Activated naive CD4-positive, alpha-beta T cell treated with anti-CD3 and anti-CD28 coated beads for 36 hours (primary cell): ENCODE measurements around the gene EPS15. TPM values are rescaled to one million over a fixed set of nuclear protein-coding genes. Genes with fewer than 3 reads are reported as not detected.
A peak's percentile ranks its signal among the peaks of the same experiment; 100 is the strongest.
"Not testable (repeated sequence)": the region's sequence is repeated elsewhere in the genome, so short reads cannot be mapped to it uniquely, and the experiment has no call there.

Source experiments
- CTCF ChIA-PET: fragments of 350-600 bp; sonication (Branson Sonifier 250); formaldehyde crosslinking; loops from one replicate; lab custom pipeline; 2021; ENCODE audit warnings: antibody characterized with exemption; lab: Charles Lee
- DNase-seq: peaks from one replicate; pipeline ENCODE4 v3.0.0-alpha.2; 2020
- H3K27ac Mint-ChIP-seq: one replicate; pipeline ENCODE4 v1.8.0; 2021; ENCODE audit warnings: mild to moderate bottlenecking, mixed read lengths
- H3K27me3 Mint-ChIP-seq: one replicate; pipeline ENCODE4 v1.8.0; 2021; ENCODE audit warnings: low read depth, mixed read lengths
- H3K36me3 Mint-ChIP-seq: one replicate; pipeline ENCODE4 v1.8.0; 2021; ENCODE audit warnings: low read depth, mixed read lengths
- H3K4me1 Mint-ChIP-seq: one replicate; pipeline ENCODE4 v1.8.0; 2021; ENCODE audit warnings: low read depth, mixed read lengths
- H3K4me3 Mint-ChIP-seq: one replicate; pipeline ENCODE4 v1.8.0; 2021; ENCODE audit warnings: mild to moderate bottlenecking, moderate library complexity, mixed read lengths
- H3K9me3 Mint-ChIP-seq: one replicate; pipeline ENCODE4 v1.8.0; 2021; ENCODE audit warnings: mixed read lengths
- intact Hi-C: fragments of 100-400 bp; cut with micrococcal nuclease; formaldehyde crosslinking; loops from one replicate; pipeline ENCODE4 v1.15.1; 2023
- total RNA-seq, 2 experiments: library from RNA; stranded (reverse); gene quantifications; one replicate each; pipeline ENCODE4 v1.2.3, GENCODE V29; 2021

The EPS15 gene
- total RNA-seq, 2 experiments from 2014 or later: 56.0 to 57.0 TPM

DNA sequence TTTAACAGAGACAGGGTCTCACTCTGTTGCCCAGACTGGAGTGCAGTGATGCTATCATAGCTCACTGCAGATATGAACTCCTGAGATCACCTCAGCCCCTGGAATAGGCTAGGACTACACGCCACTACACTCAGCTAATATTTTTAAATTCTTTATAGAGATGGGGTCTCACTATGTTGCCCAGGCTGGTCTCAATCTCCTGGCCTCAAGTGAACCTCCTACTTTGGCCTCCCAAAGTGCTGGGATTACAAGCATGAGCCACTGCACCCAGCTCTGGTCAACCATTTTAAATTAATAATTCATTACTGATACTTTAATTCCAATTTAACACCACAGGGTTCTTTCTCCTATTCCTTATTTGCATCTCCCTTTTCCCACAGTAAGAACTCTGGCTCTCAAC lies 18.5 kb upstream of the EPS15 start:
- H3K9me3 Mint-ChIP-seq: no peaks in the 10 kb centered on the region
- H3K27me3 Mint-ChIP-seq: no peaks in the 10 kb centered on the region
- no peak for DNase-seq
- CTCF ChIA-PET: interaction anchor here (1.2 kb wide), 1 partner anchor 16 kb away, joined by 3 read pairs; no protein-coding TSS in a partner anchor
- intact Hi-C loops: loop anchor here (5.0 kb wide), 1 partner anchor 220 kb away; no protein-coding TSS in a partner anchor
- H3K4me1 Mint-ChIP-seq: peaks cover 19% of the 10 kb centered on the region
- no peak overlapping the region for H3K4me3 Mint-ChIP-seq
- H3K27ac Mint-ChIP-seq: no peak overlapping the region
- H3K36me3 Mint-ChIP-seq: no peaks in the 10 kb centered on the region

- Mint-ChIP-seq H3K36me3 (no peaks in the 10 kb centered on the region), H3K4me3 (no peak overlapping the region), H3K27me3 (no peaks in the 10 kb centered on the region), H3K27ac (no peak overlapping the region), H3K9me3 (no peaks in the 10 kb centered on the region), H3K4me1 (peaks cover 5% of the 10 kb centered on the region)
- peak; percentile 61 for DNase-seq
- CTCF ChIA-PET: interaction anchor here (0.6 to 1.3 kb wide), 9 partner anchors 11 to 240 kb away, joined by 3 to 6 read pairs (median 3); no protein-coding TSS in a partner anchor
- intact Hi-C loops: loop anchor here (5.0 kb wide), 1 partner anchor 218 kb away; no protein-coding TSS in a partner anchor
Observed at GRCh38 chr1:51535006-51535592, 16.0 kb upstream of the EPS15 start.

GRCh38 chr1:51534447-51534846 lies 15.4 kb upstream of the EPS15 start:
- CTCF ChIA-PET: interaction anchor here (0.6 to 1.3 kb wide), 3 partner anchors 11 to 34 kb away, joined by 3 to 6 read pairs (median 3); no protein-coding TSS in a partner anchor
- DNase-seq: peak; percentile 11
- intact Hi-C loops: no loop called here
- Mint-ChIP-seq H3K27ac (no peak overlapping the region), H3K4me3 (no peak overlapping the region), H3K4me1 (peaks cover 5% of the 10 kb centered on the region), H3K36me3 (no peaks in the 10 kb centered on the region), H3K27me3 (no peaks in the 10 kb centered on the region), H3K9me3 (no peaks in the 10 kb centered on the region)

DNA sequence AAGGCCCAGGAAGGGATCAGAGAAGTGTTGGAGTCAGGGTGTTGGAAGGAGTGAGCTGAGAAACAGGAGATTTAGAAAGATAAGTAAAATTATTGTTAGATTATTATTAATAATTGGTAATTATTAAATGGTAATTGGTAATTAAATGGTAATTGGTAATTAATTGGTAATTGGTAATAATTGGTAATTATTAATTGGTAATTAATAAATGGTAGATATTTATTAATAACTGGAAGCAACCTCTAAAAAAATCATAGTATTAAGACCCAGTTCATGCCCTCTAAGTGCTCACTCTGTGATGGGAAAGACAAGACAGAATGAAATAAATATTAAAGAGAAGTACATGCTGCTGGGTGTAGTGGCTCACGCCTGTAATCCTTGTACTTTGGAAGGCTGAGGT lies 13.8 kb upstream of the EPS15 start:
- CTCF ChIA-PET: no interaction called here

DNA sequence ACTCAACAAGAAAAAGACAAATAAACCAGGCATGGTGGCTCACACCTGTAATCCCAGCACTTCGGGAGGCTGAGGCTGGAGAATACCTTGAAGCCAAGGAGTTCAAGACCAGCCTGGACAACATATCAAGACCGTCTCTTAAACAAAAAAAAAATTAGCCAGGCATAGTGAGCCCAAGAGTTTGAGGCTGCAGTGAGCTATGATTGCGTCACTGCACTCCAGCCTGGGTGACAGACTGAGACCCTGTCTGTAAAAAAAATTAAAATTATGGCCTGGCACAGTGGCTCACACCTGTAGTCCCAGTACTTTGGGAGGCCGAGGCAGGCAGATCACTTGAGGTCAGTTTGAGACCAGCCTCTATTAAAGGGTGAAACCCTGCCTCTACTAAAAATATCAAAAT lies 11.4 kb upstream of the EPS15 start:
- H3K4me1 Mint-ChIP-seq, intact Hi-C loops, CTCF ChIA-PET, H3K4me3 Mint-ChIP-seq, H3K9me3 Mint-ChIP-seq, DNase-seq, H3K27ac Mint-ChIP-seq, H3K36me3 Mint-ChIP-seq, H3K27me3 Mint-ChIP-seq: not testable (repeated sequence)

More for the DNA sequence above, 13.8 kb upstream of the EPS15 start:
- Mint-ChIP-seq H3K4me3 (no peak overlapping the region), H3K9me3 (no peaks in the 10 kb centered on the region), H3K27me3 (no peaks in the 10 kb centered on the region), H3K27ac (no peak overlapping the region), H3K4me1 (peaks cover 5% of the 10 kb centered on the region), H3K36me3 (no peaks in the 10 kb centered on the region)
- intact Hi-C loops: no loop called here
- no peak for DNase-seq

DNA sequence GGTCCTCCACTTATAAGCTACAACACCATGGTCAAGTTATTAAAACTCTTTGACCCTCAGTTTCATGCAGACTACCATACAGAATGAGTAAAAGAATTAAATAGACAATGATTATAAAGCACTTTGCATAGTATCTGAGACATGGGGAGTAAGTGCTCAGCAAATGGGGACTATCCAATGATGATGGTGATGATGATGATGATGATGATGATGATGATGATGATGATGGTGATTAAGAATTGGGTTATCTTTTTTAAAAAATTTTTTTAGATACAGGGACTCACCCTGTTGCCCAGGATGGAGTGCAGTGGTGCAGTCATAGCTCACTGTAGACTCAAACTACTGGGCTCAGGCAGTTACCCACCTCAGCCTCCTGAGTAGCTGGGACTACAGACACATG lies 8.1 kb upstream of the EPS15 start:
- no peak for DNase-seq
- intact Hi-C loops: no loop called here
- Mint-ChIP-seq H3K4me1 (no peaks in the 10 kb centered on the region), H3K27me3 (no peaks in the 10 kb centered on the region), H3K4me3 (no peak overlapping the region), H3K36me3 (no peaks in the 10 kb centered on the region), H3K27ac (no peak overlapping the region), H3K9me3 (no peaks in the 10 kb centered on the region)
- CTCF ChIA-PET: no interaction called here

DNA sequence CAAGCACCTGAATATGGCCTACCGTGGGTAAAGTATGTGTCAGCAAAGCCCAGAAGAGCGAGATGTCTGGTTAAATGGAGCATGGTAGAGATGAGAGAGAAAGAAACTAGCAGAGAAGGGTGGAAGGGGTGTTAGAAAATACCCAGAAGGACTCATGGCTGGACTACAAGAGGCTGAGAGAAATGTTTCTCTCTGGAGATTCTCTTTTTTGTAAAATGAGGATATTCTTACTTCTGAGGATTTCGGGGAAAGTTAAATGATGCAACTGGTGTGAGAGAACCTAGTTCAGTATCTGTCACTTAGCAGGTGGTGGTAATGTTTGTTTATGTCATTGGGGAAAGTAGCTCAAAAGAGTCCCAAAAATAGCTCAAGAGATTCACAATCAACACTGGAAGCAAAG lies 7.2 kb upstream of the EPS15 start:
- Mint-ChIP-seq H3K27ac (no peak overlapping the region), H3K9me3 (no peaks in the 10 kb centered on the region), H3K4me1 (no peaks in the 10 kb centered on the region), H3K27me3 (no peaks in the 10 kb centered on the region), H3K4me3 (no peak overlapping the region), H3K36me3 (no peaks in the 10 kb centered on the region)
- intact Hi-C loops: no loop called here
- DNase-seq: no peak
- CTCF ChIA-PET: interaction anchor here (0.5 kb wide), 1 partner anchor 223 kb away, joined by 3 read pairs; no protein-coding TSS in a partner anchor

- Mint-ChIP-seq H3K27ac (no peak overlapping the region), H3K36me3 (no peaks in the 10 kb centered on the region), H3K4me3 (no peak overlapping the region), H3K27me3 (no peaks in the 10 kb centered on the region), H3K9me3 (no peaks in the 10 kb centered on the region), H3K4me1 (peaks cover 8% of the 10 kb centered on the region)
- CTCF ChIA-PET: no interaction called here
- intact Hi-C loops: no loop called here
- DNase-seq: no peak
Observed at GRCh38 chr1:51525295-51525694, 6.2 kb upstream of the EPS15 start.

DNA sequence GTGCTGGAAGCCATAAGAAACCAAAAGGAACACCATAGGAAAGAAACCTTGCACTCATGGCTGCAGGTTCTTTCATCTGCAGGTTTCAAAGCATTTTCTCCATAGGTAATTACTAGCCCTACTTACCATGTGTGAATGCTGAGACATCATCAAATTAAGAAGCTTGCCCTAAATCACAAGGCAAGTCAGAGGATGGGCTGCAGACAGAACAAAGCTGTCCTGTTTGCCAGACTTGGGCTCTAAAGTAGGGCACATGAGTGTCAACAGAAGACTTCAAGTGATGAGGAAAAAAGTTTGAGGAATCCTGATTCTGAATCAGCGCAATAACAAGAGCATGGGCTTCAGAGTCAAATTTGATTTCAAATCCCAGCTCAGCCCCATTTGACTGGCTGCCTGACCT lies 5.8 kb upstream of the EPS15 start:
- intact Hi-C loops: no loop called here
- H3K9me3 Mint-ChIP-seq: no peaks in the 10 kb centered on the region
- H3K27me3 Mint-ChIP-seq: no peaks in the 10 kb centered on the region
- peaks cover 13% of the 10 kb centered on the region for H3K4me1 Mint-ChIP-seq
- H3K4me3 Mint-ChIP-seq: no peak overlapping the region
- no peaks in the 10 kb centered on the region for H3K36me3 Mint-ChIP-seq
- H3K27ac Mint-ChIP-seq: no peak overlapping the region
- CTCF ChIA-PET: no interaction called here
- no peak for DNase-seq

GRCh38 chr1:51523931-51524330 lies 4.9 kb upstream of the EPS15 start:
- Mint-ChIP-seq H3K4me3 (no peak overlapping the region), H3K9me3 (no peaks in the 10 kb centered on the region), H3K4me1 (peaks cover 14% of the 10 kb centered on the region), H3K27ac (no peak overlapping the region), H3K36me3 (no peaks in the 10 kb centered on the region), H3K27me3 (no peaks in the 10 kb centered on the region)
- CTCF ChIA-PET: interaction anchor here (0.5 to 1.0 kb wide), 2 partner anchors 11 to 232 kb away, joined by 4 to 6 read pairs; no protein-coding TSS in a partner anchor
- intact Hi-C loops: no loop called here
- no peak for DNase-seq

DNA sequence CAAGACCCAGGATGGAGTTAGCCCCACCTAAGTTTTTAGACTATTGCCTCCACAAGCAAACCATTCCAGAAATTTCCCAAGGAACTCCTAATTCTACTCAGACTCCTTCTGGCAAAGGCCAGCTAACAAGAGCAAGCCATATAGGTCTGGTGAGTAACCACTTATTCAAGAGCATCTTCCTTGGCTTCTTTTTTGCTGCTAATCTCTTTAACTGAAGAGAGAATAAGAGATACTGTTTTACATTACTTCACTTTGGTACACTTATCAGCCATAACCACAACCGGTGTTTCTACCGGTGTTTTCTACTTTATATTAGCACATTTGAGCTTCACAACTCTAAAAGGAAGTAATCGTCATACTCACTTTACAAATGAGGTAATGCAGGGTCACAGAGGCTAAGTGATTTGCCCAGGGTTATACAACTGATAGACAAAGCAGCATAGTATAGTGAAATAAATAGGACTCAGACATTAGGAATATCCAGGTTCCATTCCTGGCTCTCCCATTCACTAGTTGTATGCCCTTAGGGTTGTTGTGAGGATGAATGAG lies 1.7 kb upstream of the EPS15 start:
- H3K4me1 Mint-ChIP-seq: peaks cover 34% of the 10 kb centered on the region
- no peak overlapping the region for H3K4me3 Mint-ChIP-seq
- DNase-seq: no peak
- H3K27me3 Mint-ChIP-seq: no peaks in the 10 kb centered on the region
- CTCF ChIA-PET: interaction anchor here (1.0 kb wide), 1 partner anchor 195 kb away, joined by 3 read pairs; no protein-coding TSS in a partner anchor
- no peaks in the 10 kb centered on the region for H3K9me3 Mint-ChIP-seq
- intact Hi-C loops: no loop called here
- peaks cover 5% of the 10 kb centered on the region for H3K36me3 Mint-ChIP-seq
- no peak overlapping the region for H3K27ac Mint-ChIP-seq

DNA sequence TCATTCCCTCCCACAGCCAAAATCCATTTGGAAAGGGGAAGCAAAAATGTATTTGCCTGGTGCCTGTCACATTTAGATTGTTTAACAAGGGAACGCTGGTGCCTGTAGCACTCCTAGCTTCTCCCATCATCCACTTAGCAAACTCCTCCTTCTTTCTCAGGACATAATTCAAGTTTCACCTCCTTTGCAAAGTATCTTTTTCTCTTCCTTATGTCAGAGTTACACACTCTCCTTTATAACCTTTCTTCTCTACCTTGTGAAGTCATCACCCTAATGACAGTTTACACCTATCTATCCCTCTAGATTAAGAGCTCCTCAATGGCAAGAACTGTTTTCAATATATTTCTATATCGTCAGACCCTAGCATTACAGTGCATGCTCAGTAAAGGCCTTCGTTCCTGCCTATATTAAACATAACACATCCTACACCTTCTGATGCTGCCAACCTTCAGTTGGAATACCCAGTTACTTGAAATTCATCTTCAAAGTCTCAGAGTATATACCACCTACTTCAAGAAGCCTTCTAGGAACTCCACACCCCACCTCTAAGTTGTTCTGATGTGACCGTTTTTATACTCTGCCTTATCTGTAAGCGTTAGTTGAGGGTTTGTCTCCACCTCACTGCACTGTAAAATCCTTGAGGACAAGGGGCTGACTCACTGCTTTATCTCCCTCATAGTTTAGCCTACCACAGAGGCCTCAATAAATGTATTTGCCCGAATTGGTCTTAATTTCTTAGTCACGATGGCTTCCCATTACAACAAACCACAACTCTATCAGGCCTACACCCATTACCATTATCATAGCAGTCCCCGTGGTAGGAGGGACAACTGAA lies 1.0 kb upstream of the EPS15 start:
- no peak for DNase-seq
- Mint-ChIP-seq H3K9me3 (no peaks in the 10 kb centered on the region), H3K27me3 (no peaks in the 10 kb centered on the region), H3K4me3 (peak overlapping the region; percentile 3), H3K27ac (no peak overlapping the region), H3K36me3 (peaks cover 5% of the 10 kb centered on the region), H3K4me1 (peaks cover 41% of the 10 kb centered on the region)
- intact Hi-C loops: loop anchor here (1.0 to 5.0 kb wide), 8 partner anchors 14 to 847 kb away; partner anchors contain the start of genes CC2D1B, NRDC and RNF11
- CTCF ChIA-PET: interaction anchor here (1.2 kb wide), 1 partner anchor 23 kb away, joined by 3 read pairs; no protein-coding TSS in a partner anchor
